Measurements from ENCODE around the gene MACIR. TPM values are rescaled to one million over a fixed set of nuclear protein-coding genes. Genes with fewer than 3 reads are reported as not detected.
A peak's percentile ranks its signal among the peaks of the same experiment; 100 is the strongest.

MACIR gene
- total and polyA plus RNA-seq, 10 of the 15 experiments (the other 5 are each of a cell fraction or from before 2014, with no cell fraction given): 2.1 to 16.1 (median 10.8) TPM

DNA sequence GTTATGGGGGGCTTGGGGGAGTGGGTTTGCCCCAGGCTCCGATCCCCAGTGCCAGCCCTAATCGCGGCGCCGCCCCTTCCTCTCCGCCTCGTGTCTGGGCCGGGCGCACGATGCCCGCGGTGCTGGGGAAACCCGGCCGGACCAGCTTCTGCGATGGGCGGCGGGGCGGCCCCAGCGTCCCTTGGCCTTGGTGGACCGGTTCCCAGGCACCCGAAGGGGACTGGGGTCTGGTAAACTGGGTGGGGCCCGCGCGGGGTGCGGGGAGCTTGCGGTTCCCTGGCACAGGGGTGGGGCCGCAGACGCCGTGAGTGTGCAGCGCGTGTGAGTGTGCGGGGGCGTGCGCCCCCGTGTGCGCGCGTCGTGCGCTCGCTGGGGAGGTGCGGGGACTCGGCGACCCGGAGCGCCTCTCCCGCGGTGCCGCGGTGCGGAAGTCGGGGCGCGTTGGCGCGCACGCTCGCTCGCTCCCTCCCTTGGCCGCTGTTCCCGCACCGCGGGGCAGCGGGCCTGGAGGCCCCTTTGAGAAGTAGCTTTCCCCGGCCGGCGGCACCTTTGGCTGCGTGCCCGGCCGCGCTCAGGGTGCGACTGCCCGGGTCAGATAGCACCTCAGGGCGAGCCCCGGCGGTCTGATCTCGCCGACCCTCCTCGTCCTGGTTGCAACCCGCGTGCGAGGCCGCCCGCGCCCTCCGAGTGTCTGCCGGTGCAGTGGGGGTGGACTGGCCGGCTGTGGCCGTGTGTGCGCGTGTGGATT lies 568 bp downstream of the MACIR start (continued):
- no peak for TF ChIP-seq FOS (IDR thresholded peaks at IDR 0.05; ENCODE audit: borderline replicate concordance, extremely low read depth, insufficient read length)
- no peak for TF ChIP-seq NFIC (IDR thresholded peaks at IDR 0.05; ENCODE audit: low read depth, low read length)
- TF ChIP-seq SMAD5 (IDR thresholded peaks at IDR 0.05; ENCODE audit: low read depth): no peak
- TF ChIP-seq FOXK2 (IDR thresholded peaks at IDR 0.05): no peak
- TF ChIP-seq EGR1 (IDR thresholded peaks at IDR 0.05; ENCODE audit: borderline replicate concordance in 1 of 2, low read depth in 2 of 2, low read length in 2 of 2): peak; percentile 66 to 97
- 0 out of 2 replicates have a peak, but pooled peaks have one; percentile 52 for TF ChIP-seq SMARCA5 (IDR thresholded peaks at IDR 0.05)
- no peak for TF ChIP-seq ETV6 (conservative IDR thresholded peaks at IDR 0.05 in 1 of 2, IDR thresholded peaks at IDR 0.05 in 1 of 2; ENCODE audit: borderline replicate concordance in 1 of 2, low read depth in 1 of 2)
- no peak for TF ChIP-seq TAF1 (IDR thresholded peaks at IDR 0.05; ENCODE audit: borderline replicate concordance, low read depth, low read length)
- no peak; the same call in 1 of the 2 replicates for TF ChIP-seq ZNF217 (IDR thresholded peaks at IDR 0.05)
- TF ChIP-seq NFXL1 (IDR thresholded peaks at IDR 0.05; ENCODE audit: borderline replicate concordance): no peak
- TF ChIP-seq, protein P1, sequence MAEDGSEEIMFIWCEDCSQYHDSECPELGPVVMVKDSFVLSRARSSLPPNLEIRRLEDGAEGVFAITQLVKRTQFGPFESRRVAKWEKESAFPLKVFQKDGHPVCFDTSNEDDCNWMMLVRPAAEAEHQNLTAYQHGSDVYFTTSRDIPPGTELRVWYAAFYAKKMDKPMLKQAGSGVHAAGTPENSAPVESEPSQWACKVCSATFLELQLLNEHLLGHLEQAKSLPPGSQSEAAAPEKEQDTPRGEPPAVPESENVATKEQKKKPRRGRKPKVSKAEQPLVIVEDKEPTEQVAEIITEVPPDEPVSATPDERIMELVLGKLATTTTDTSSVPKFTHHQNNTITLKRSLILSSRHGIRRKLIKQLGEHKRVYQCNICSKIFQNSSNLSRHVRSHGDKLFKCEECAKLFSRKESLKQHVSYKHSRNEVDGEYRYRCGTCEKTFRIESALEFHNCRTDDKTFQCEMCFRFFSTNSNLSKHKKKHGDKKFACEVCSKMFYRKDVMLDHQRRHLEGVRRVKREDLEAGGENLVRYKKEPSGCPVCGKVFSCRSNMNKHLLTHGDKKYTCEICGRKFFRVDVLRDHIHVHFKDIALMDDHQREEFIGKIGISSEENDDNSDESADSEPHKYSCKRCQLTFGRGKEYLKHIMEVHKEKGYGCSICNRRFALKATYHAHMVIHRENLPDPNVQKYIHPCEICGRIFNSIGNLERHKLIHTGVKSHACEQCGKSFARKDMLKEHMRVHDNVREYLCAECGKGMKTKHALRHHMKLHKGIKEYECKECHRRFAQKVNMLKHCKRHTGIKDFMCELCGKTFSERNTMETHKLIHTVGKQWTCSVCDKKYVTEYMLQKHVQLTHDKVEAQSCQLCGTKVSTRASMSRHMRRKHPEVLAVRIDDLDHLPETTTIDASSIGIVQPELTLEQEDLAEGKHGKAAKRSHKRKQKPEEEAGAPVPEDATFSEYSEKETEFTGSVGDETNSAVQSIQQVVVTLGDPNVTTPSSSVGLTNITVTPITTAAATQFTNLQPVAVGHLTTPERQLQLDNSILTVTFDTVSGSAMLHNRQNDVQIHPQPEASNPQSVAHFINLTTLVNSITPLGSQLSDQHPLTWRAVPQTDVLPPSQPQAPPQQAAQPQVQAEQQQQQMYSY (CRISPR knock-in tag; IDR thresholded peaks at IDR 0.05): no peak
- peak; percentile 45 for TF ChIP-seq KLF5 (IDR thresholded peaks at IDR 0.05; ENCODE audit: partially characterized antibody)
- TF ChIP-seq, protein P2, sequence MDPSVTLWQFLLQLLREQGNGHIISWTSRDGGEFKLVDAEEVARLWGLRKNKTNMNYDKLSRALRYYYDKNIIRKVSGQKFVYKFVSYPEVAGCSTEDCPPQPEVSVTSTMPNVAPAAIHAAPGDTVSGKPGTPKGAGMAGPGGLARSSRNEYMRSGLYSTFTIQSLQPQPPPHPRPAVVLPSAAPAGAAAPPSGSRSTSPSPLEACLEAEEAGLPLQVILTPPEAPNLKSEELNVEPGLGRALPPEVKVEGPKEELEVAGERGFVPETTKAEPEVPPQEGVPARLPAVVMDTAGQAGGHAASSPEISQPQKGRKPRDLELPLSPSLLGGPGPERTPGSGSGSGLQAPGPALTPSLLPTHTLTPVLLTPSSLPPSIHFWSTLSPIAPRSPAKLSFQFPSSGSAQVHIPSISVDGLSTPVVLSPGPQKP (IDR thresholded peaks at IDR 0.05; ENCODE audit: low read depth, low read length): no peak
- TF ChIP-seq CBX5 (IDR thresholded peaks at IDR 0.05; ENCODE audit: low read depth): peak; percentile 56; the same call in 1 of the 2 replicates
- no peak for TF ChIP-seq SMAD1 (IDR thresholded peaks at IDR 0.05; ENCODE audit: low read depth, partially characterized antibody)
- no peak for TF ChIP-seq SIX5 (IDR thresholded peaks at IDR 0.05; ENCODE audit: low read depth, low read length, severe bottlenecking)
- TF ChIP-seq ZNF274 (IDR thresholded peaks at IDR 0.05; ENCODE audit: insufficient read depth, insufficient read length): no peak
- TF ChIP-seq ZNF24 (IDR thresholded peaks at IDR 0.05): no peak
- TF ChIP-seq CBX3 (IDR thresholded peaks at IDR 0.05; ENCODE audit: borderline replicate concordance, low read depth): no peak
- no peak for TF ChIP-seq TBL1XR1 (IDR thresholded peaks at IDR 0.05; ENCODE audit: low read depth, low read length)
- no peak for TF ChIP-seq HDGF (IDR thresholded peaks at IDR 0.05)
- TF ChIP-seq, protein P3, sequence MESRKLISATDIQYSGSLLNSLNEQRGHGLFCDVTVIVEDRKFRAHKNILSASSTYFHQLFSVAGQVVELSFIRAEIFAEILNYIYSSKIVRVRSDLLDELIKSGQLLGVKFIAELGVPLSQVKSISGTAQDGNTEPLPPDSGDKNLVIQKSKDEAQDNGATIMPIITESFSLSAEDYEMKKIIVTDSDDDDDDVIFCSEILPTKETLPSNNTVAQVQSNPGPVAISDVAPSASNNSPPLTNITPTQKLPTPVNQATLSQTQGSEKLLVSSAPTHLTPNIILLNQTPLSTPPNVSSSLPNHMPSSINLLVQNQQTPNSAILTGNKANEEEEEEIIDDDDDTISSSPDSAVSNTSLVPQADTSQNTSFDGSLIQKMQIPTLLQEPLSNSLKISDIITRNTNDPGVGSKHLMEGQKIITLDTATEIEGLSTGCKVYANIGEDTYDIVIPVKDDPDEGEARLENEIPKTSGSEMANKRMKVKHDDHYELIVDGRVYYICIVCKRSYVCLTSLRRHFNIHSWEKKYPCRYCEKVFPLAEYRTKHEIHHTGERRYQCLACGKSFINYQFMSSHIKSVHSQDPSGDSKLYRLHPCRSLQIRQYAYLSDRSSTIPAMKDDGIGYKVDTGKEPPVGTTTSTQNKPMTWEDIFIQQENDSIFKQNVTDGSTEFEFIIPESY (IDR thresholded peaks at IDR 0.05): no peak
- TF ChIP-seq RFX5 (IDR thresholded peaks at IDR 0.05; ENCODE audit: low read depth, low read length): no peak
